ENCODE data around the gene LARP1B. TPM values are rescaled to one million over a fixed set of nuclear protein-coding genes. Genes with fewer than 3 reads are reported as not detected.
"Not testable (repeated sequence)": the region's sequence is repeated elsewhere in the genome, so short reads cannot be mapped to it uniquely, and the experiment has no call there.

LARP1B gene
- total RNA-seq, 2 experiments from 2014 or later, result 12.8 to 13.2 TPM

DNA sequence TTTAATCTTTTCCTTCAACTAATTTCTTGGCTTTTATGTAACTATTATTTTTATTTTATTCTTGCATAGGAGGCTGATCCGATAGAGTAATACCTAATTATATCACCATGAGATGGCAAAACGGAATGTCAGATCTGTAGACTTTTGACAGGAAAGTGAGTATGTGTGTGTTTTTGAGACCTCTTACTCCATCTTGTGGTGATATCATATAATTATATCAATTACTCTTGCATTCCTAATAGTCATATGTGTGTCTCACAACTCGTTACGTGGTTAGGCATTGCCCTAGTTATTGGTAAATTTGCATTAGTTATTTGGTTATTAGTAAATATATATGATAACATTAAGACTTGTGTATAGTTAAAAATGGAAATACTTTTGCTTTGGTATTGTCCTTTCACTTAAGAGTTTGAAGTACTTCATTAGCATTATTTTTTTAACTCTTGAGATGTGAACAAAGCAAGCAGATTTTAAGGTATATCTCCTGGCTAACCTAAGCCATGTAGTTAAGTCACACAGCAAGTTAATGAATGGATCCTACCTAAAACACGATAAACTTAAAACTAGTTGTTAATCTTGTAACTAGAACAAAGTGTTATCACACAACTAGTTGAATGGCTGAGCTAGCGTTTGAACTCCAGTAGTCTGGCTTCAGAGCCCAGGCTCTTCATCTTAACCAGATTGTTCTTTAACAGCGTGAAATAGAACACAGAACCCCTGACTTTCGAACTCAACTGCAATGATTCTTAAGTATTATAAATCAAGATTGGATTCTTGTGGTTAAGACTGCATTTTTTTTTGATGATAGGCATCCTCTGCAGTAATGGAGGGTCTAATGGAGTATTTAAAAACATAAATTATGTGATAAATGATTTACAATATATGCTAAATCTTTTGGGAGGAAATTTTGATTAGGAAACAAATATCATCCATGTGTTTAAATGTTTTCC is 159.4 kb downstream of the LARP1B start:
- no peaks in the 10 kb centered on the region for H3K9me3 Mint-ChIP-seq
- no peaks in the 10 kb centered on the region for H3K27me3 Mint-ChIP-seq
- POLR2A ChIA-PET, result no interaction called here
- DNase-seq (no peak), ATAC-seq (ENCODE audit: low read depth) (no peak)
- H3K36me3 Mint-ChIP-seq, result no peaks in the 10 kb centered on the region
- H3K4me1 Mint-ChIP-seq, result no peaks in the 10 kb centered on the region
- H3K27ac Mint-ChIP-seq, result no peak overlapping the region
- no peak overlapping the region for H3K4me3 Mint-ChIP-seq

DNA sequence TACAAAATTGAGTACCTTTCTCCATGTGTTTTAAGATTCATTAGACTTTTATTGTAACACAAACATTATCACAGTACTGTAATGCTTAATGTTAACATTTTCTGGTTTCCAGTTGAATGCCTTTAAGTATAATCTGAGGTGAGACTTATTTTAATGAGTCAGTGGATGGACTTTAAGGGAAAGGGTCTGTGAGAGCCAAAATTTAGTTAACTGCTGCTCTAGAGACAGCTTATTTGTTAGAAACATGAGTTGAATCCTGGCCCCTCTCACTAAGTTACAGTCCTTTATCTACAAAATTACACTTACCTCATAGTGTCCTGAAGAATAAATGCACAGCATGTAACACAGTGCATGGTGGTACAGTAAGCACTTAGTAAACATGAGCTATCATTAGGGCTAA is 160.5 kb downstream of the LARP1B start:
- no peak overlapping the region for H3K4me3 Mint-ChIP-seq
- POLR2A ChIA-PET, result no interaction called here
- no peak for ATAC-seq (ENCODE audit: low read depth)

DNA sequence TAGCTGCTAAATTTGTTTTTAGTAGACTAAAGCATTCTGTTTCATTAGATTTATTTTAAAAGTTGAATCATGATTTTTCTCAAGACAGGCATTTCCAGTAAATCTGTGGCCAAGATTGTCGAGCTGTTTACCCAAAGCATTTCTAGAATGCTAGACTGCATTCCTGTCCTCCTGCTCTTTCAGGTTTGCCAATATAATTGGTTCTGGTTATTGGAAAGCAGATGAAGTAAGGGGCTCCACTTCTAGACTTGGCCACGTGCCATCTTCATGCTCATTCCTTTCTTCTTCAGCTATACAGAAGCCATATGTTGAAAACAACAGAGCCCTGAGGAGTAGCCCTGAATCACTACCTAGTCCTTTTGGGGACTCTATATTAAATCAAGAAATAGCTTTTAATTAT is 164.0 kb downstream of the LARP1B start:
- DNase-seq, result no peak
- POLR2A ChIA-PET, result no interaction called here
- H3K4me3 Mint-ChIP-seq, result no peak overlapping the region
- peaks cover 5% of the 10 kb centered on the region for H3K27me3 Mint-ChIP-seq
- no peak overlapping the region for H3K27ac Mint-ChIP-seq
- no peaks in the 10 kb centered on the region for H3K36me3 Mint-ChIP-seq
- H3K9me3 Mint-ChIP-seq, result no peaks in the 10 kb centered on the region
- no peak for ATAC-seq (ENCODE audit: low read depth)
- H3K4me1 Mint-ChIP-seq, result no peaks in the 10 kb centered on the region

More for the DNA sequence above, 160.5 kb downstream of the LARP1B start:
- DNase-seq, result no peak
- no peaks in the 10 kb centered on the region for H3K4me1 Mint-ChIP-seq
- no peak overlapping the region for H3K27ac Mint-ChIP-seq
- no peaks in the 10 kb centered on the region for H3K27me3 Mint-ChIP-seq
- no peaks in the 10 kb centered on the region for H3K36me3 Mint-ChIP-seq
- no peaks in the 10 kb centered on the region for H3K9me3 Mint-ChIP-seq

DNA sequence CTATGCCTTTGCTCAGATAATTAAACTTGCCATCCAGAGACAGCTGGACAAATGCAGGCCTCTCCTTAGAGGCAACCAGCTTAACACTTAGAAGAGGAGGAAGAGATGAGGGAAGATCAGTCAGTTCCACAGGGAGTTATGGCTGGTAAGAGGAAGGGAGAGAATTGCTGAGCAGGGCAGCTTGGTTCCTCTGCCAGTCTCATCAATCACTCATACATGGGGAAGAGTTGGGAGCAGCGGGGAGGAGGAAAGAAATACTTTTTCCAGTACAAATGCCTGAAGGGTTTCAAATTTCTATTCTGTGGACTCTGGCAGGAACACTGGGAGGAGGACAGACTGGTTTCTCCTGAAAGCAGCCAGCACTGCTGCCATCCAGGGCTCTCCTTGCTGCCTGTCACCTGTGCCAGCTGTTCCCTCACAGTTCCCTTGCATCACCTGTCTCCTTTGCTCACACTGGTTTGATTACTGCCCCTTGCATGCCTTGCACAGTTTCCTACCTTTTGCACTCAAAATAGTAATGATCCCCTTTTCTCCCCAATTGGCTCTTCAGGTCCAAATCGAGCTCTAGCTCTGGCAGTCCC is 167.0 kb downstream of the LARP1B start:
- H3K4me1 Mint-ChIP-seq, result no peaks in the 10 kb centered on the region
- H3K36me3 Mint-ChIP-seq, result no peaks in the 10 kb centered on the region
- no peak overlapping the region for H3K4me3 Mint-ChIP-seq
- POLR2A ChIA-PET, result no interaction called here
- DNase-seq (no peak), ATAC-seq (ENCODE audit: low read depth) (no peak)
- peaks cover 8% of the 10 kb centered on the region for H3K27me3 Mint-ChIP-seq
- no peak overlapping the region for H3K27ac Mint-ChIP-seq
- no peaks in the 10 kb centered on the region for H3K9me3 Mint-ChIP-seq

DNA sequence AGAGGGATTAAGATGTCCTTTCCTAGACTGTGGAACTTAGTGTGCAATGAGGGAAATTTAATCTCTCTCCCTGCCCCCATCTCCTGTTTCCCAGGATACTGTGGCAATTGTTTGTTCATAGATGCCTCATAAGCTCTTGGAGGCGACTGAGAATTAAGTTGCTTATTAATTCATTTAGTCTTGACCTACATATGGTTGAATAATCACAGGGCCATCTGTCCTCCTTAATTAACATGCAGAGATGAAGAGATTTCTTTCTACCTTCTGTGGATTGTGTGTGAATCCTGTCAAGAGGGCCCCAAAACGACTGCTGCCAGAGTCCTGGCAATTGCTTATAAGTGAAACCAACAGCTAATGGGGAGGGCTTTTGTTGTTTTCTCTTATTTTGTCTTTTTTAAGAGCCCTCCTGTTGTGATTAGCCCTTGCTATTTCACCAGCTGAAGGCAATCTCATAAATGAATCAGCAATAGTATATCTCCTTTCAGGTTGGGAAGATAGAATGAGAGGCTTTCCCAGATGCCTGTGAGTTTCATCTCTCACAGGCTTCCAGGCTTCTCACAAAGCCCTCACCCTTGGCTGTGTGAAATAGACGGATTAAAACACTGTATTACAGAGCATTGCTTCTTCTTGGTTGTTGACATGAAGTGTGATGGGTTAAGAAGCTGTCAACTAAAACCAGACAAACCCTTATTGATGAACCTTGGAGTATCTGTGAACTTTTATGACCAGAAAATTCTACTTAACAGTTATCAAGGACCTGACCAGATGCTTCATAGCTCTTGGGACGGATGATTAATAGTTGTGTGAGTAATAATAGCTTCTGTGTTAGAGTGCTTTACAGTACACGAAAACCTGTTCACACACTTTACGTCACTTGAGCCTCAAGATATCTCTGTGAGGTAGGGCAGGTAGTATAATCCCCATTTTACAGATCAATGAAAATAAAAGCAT is 168.0 kb downstream of the LARP1B start:
- no peaks in the 10 kb centered on the region for H3K9me3 Mint-ChIP-seq
- DNase-seq (no peak), ATAC-seq (ENCODE audit: low read depth) (no peak)
- POLR2A ChIA-PET, result no interaction called here
- H3K36me3 Mint-ChIP-seq, result no peaks in the 10 kb centered on the region
- H3K27me3 Mint-ChIP-seq, result peaks cover 8% of the 10 kb centered on the region
- H3K27ac Mint-ChIP-seq, result no peak overlapping the region
- H3K4me3 Mint-ChIP-seq, result no peak overlapping the region
- no peaks in the 10 kb centered on the region for H3K4me1 Mint-ChIP-seq

DNA sequence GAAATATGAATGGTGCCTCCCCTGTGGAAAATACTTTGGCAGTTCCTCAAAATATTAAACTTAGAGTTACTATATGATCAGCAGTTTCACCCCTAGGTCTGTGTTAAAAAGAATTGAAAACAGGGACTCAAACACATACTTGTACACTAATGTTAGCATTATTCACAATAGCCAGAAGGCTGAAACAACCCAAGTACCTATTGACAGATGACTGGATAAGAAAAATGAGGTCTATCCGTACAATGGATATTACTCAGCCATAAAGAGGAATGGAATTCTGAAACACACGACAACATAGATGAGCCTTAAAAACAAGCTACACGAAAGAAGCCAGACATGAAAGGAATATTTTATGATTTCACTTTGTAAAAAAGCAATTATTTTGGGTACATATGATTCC is 171.6 kb downstream of the LARP1B start:
- POLR2A ChIA-PET, result no interaction called here

DNA sequence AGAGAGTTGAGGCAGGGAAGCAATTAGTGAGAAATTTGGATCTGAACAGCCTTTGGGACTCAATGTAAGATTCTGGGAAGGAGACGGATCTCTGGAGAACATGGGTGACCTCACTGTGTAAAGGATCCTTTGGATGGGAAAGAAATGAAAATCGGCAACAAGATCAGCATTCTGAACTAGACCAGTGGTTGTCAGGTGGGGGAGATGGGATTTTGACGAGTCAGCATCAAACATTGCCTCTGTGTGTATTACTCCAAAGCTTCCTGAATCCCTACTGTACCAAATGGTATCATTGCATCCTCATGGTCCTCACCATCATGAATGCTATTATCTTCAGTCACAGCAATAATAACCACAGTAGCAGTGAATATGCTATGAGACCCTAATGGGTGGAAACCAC is 173.7 kb downstream of the LARP1B start:
- Mint-ChIP-seq H3K27ac (no peak overlapping the region), H3K9me3 (no peaks in the 10 kb centered on the region), H3K4me1 (no peaks in the 10 kb centered on the region), H3K4me3 (no peak overlapping the region), H3K27me3 (peaks cover 3% of the 10 kb centered on the region), H3K36me3 (no peaks in the 10 kb centered on the region)
- ATAC-seq (ENCODE audit: low read depth) (no peak), DNase-seq (no peak)
- POLR2A ChIA-PET, result no interaction called here

More for the DNA sequence above, 171.6 kb downstream of the LARP1B start:
- Mint-ChIP-seq H3K9me3 (no peaks in the 10 kb centered on the region), H3K27ac (no peak overlapping the region), H3K4me3 (no peak overlapping the region), H3K4me1 (no peaks in the 10 kb centered on the region), H3K36me3 (no peaks in the 10 kb centered on the region), H3K27me3 (peaks cover 8% of the 10 kb centered on the region)
- DNase-seq, result no peak
- no peak for ATAC-seq (ENCODE audit: low read depth)

DNA sequence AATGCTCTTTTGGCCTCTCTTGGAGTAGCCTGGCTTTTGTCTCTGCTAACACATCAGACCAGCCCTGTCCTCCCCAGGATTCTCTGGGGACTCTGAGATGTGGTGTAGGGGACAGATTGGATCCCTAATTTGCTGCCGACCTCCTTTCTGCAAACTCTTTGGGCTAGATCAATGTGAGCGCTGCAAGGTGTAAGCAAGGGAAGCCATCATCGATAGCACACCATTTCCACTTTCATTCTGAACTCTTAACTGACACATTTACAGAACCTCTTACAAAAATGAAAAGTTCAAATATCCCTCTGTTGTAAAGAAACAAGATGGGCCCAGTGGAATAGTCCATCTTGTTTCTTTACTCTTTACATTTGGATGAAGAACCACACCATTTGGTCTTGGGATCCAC is 179.9 kb downstream of the LARP1B start:
- H3K4me1 Mint-ChIP-seq, result no peaks in the 10 kb centered on the region

DNA sequence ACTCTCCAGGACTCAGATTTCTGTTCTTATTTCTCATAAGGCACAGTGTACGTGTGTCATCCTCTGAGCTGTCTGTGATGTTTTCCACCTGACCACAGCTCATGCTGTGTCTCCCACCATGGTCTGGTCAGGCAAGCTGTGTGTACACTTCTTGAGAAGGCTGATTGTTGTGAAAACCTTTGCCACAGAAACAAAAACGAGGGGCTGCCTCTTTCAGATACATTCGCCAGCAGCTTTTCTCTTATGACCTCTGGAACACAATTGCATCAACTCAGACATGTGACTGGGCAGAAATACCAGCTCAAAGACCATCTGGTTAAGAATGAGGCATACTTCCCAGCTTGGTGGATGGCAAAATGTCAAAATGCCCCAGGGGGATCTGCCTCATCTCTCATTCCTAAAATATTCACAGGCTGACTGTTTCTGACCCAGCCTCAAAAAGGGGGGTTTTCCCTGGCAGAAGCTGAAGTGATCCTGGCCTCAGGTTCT is 180.4 kb downstream of the LARP1B start:
- Mint-ChIP-seq H3K27me3 (no peaks in the 10 kb centered on the region), H3K4me3 (no peak overlapping the region), H3K4me1 (no peaks in the 10 kb centered on the region), H3K9me3 (no peaks in the 10 kb centered on the region), H3K27ac (no peak overlapping the region), H3K36me3 (no peaks in the 10 kb centered on the region)
- DNase-seq, result no peak
- POLR2A ChIA-PET, result interaction anchor here (0.5 kb wide), 1 partner anchor 12 kb away, joined by 4 read pairs; no protein-coding TSS in a partner anchor
- no peak for ATAC-seq (ENCODE audit: low read depth)

More for the DNA sequence above, 179.9 kb downstream of the LARP1B start:
- Mint-ChIP-seq H3K4me3 (no peak overlapping the region), H3K9me3 (no peaks in the 10 kb centered on the region), H3K27ac (no peak overlapping the region), H3K36me3 (no peaks in the 10 kb centered on the region), H3K27me3 (no peaks in the 10 kb centered on the region)
- no peak for ATAC-seq (ENCODE audit: low read depth)
- no peak for DNase-seq
- POLR2A ChIA-PET, result interaction anchor here (0.5 kb wide), 1 partner anchor 12 kb away, joined by 4 read pairs; no protein-coding TSS in a partner anchor

DNA sequence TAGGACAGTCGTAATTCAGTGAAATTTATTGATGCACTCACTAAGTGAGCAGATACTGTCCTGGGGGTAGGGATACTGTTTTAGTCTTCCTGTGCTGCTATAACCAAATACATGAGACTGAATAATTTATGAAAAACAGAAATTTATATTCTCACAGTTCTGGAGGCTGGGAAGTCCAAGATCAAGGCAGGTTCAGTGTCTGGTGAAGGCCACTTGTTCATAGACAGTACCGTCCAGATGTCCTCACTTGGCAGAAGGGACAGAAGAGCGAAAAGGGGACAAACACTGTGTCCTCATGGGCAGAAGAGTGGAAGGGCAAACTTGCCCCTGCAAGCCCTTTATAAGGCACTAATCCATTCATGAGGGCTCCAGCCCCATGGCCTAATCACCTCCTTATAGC is 180.9 kb downstream of the LARP1B start:
- POLR2A ChIA-PET, result no interaction called here
- DNase-seq, result no peak
- Mint-ChIP-seq H3K36me3 (no peaks in the 10 kb centered on the region), H3K27me3 (no peaks in the 10 kb centered on the region), H3K9me3 (peaks cover 2% of the 10 kb centered on the region), H3K4me1 (no peaks in the 10 kb centered on the region), H3K4me3 (no peak overlapping the region), H3K27ac (no peak overlapping the region)
- no peak for ATAC-seq (ENCODE audit: low read depth)

DNA sequence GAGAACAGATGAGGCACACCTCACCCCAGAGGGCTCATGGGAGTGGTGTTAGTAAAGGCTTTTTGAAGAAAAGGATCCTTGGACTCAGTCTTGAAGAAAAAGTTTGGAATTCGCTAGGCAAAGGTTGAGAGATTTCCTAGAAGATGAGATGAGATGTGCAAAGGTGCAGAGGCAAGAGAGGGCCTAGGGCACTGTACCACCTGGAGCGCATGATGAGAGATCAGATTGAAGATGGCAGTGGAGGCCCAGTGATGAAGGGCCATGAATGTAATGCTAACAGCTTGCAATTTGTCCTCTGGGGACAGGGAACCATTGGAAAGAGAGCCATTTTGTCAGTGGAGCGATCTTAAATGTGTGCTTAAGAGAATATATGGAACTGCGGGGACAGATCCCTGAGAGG is 181.5 kb downstream of the LARP1B start:
- POLR2A ChIA-PET, result no interaction called here
- ATAC-seq (ENCODE audit: low read depth), result no peak
- Mint-ChIP-seq H3K36me3 (no peaks in the 10 kb centered on the region), H3K27me3 (no peaks in the 10 kb centered on the region), H3K27ac (no peak overlapping the region), H3K4me1 (no peaks in the 10 kb centered on the region), H3K4me3 (no peak overlapping the region), H3K9me3 (peaks cover 4% of the 10 kb centered on the region)
- DNase-seq, result no peak

DNA sequence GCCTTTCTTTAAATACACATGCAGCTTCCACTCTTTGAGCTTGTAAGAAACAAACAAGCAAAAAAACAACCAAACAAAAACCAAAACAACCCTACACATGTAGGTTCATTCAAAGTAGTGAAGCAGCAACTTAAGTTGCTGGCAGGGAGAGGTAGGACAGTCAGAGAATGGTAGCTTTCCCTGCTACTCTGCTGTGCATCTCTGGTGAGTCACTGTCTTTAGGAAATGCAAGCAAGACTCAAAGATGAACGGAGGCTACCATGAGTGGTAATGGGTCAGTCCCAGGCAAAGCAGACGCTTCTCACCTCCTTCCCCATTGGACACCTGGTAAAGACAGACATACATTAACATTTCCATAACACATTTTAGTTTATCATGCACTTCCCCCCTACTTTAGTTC is 183.3 kb downstream of the LARP1B start:
- H3K27ac Mint-ChIP-seq, result no peak overlapping the region
- ATAC-seq (ENCODE audit: low read depth), result no peak
- peaks cover 10% of the 10 kb centered on the region for H3K9me3 Mint-ChIP-seq
- H3K36me3 Mint-ChIP-seq, result no peaks in the 10 kb centered on the region
- H3K27me3 Mint-ChIP-seq, result no peaks in the 10 kb centered on the region
- POLR2A ChIA-PET, result no interaction called here
- DNase-seq, result no peak
- no peak overlapping the region for H3K4me3 Mint-ChIP-seq
- H3K4me1 Mint-ChIP-seq, result no peaks in the 10 kb centered on the region

DNA sequence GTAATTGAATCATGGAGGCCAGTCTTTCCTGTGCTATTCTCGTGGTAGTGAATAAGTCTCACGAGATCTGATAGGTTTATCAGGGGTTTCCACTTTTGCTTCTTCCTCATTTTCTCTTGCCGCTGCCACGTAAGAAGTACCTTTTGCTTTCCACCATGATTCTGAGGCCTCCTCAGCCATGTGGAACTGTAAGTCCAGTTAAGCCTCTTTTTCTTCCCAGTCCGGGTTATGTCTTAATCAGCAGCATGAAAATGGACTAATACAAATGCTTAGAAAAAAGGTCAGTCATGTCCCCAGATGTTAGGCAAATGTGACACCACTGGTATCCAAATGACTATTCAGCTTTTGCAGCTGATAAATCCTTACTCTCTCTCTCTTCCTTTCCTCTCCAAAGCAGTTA is 184.3 kb downstream of the LARP1B start:
- H3K9me3 Mint-ChIP-seq, result peaks cover 12% of the 10 kb centered on the region
- H3K27ac Mint-ChIP-seq; H3K4me3 Mint-ChIP-seq; H3K27me3 Mint-ChIP-seq; DNase-seq; H3K36me3 Mint-ChIP-seq; H3K4me1 Mint-ChIP-seq; ATAC-seq (ENCODE audit: low read depth); POLR2A ChIA-PET: not testable (repeated sequence)
